HCT116 (cell line): ENCODE results near the gene MOCS2. TPM values are rescaled to one million over a fixed set of nuclear protein-coding genes. Genes with fewer than 3 reads are reported as not detected.

ENCODE experiments used
- ATAC-seq: fragments of 200-7000 bp; cut with Tn5 transposase; 2 replicates; pipeline ENCODE4 v1.9.1; 2020; ENCODE audit warnings: mild to moderate bottlenecking, moderate library complexity
- BruUV-seq: library from RNA; stranded (reverse); fragments of 400-500 nt; replicated peaks from 2 replicates; lab custom pipeline; 2021; lab: Mats Ljungman, UMichigan
- CTCF ChIA-PET: fragments of 300-600 bp; sonication (Branson Sonifier 250); formaldehyde crosslinking; loops from one replicate; lab custom pipeline; 2021; ENCODE audit warnings: antibody characterized with exemption; lab: Charles Lee
- POLR2A ChIA-PET: fragments of 300-600, 350-600 bp; sonication (Branson Sonifier 250); formaldehyde crosslinking; loops from one replicate; lab custom pipeline; 2021; ENCODE audit warnings: antibody characterized with exemption; lab: Charles Lee
- RAD21 ChIA-PET, 2 experiments: fragments of 300-600 bp; sonication (Branson Sonifier 250); formaldehyde crosslinking; loops; one replicate each; lab custom pipeline; 2023; ENCODE audit warnings: low total read pairs in 2 of 2; ENCODE audit not compliant: uncharacterized antibody in 2 of 2, unreplicated experiment in 2 of 2, low non-redundant PET in 1 of 2; lab: Charles Lee
- DNase-seq: peaks from one replicate; pipeline ENCODE4 v3.0.0-alpha.2; 2010; ENCODE audit warnings: low read depth, low spot score
- H2AFZ ChIP-seq: fragments of 200-600 bp; shearing (Covaris generic), sonication (generic); 2 replicates; pipeline ENCODE4 v1.6.1; 2017; ENCODE audit warnings: low read depth, mixed run types, mixed read lengths, antibody characterized with exemption, low read length; ENCODE audit not compliant: poor library complexity, severe bottlenecking
- H3K27ac ChIP-seq: 2 replicates; pipeline ENCODE4 v1.5.1; 2012; ENCODE audit warnings: low read depth, low read length
- H3K27me3 ChIP-seq: fragments of 200-600 bp; sonication (generic); 2 replicates; pipeline ENCODE4 v1.6.1; 2016; ENCODE audit warnings: mixed run types, low read length, mixed read lengths; ENCODE audit not compliant: insufficient read depth
- H3K36me3 ChIP-seq, 2 experiments: fragments of 200-500 bp in 1 of 2; fragments of 200-600 bp in 1 of 2; sonication (Bioruptor generic) in 1 of 2; sonication (generic) in 1 of 2; 2 replicates each; pipeline versions ENCODE4 v1.5.1 to v1.6.1; 2014 to 2016; ENCODE audit warnings: low read length in 2 of 2, inconsistent platforms in 1 of 2, mixed read lengths in 1 of 2, mixed run types in 1 of 2; ENCODE audit not compliant: insufficient read depth in 2 of 2, control insufficient read depth in 1 of 2
- H3K4me1 ChIP-seq, 2 experiments: fragments of 200-600 bp in 1 of 2; sonication (generic) in 1 of 2; 2 replicates each; pipeline versions ENCODE4 v1.5.1 to v1.6.1; 2012 to 2017; ENCODE audit warnings: low read length in 2 of 2, inconsistent platforms in 1 of 2, mild to moderate bottlenecking in 1 of 2, mixed read lengths in 1 of 2, mixed run types in 1 of 2, moderate library complexity in 1 of 2; ENCODE audit not compliant: insufficient read depth in 2 of 2, control insufficient read depth in 1 of 2
- H3K4me2 ChIP-seq: fragments of 200-600 bp; sonication (generic); 2 replicates; pipeline ENCODE4 v1.6.1; 2017; ENCODE audit warnings: mixed run types, low read length, mixed read lengths
- H3K4me3 ChIP-seq, 2 experiments: fragments of 200-600 bp in 1 of 2; sonication (generic) in 1 of 2; replicated peaks in 1 of 2; 2 replicates each; pipeline ENCODE4 v1.5.1; 2011 to 2016; ENCODE audit warnings: low read length in 2 of 2, control low read depth in 1 of 2, low read depth in 1 of 2, mild to moderate bottlenecking in 1 of 2, mixed read lengths in 1 of 2, mixed run types in 1 of 2
- H3K79me2 ChIP-seq: fragments of 200-600 bp; sonication (generic); 2 replicates; pipeline ENCODE4 v1.6.1; 2017; ENCODE audit warnings: mild to moderate bottlenecking, mixed run types, low read length, moderate library complexity, mixed read lengths; ENCODE audit not compliant: insufficient read depth
- H3K9ac ChIP-seq: fragments of 200-600 bp; sonication (generic); 2 replicates; pipeline ENCODE4 v1.6.1; 2016; ENCODE audit warnings: low read length, mixed read lengths
- H3K9me2 ChIP-seq: fragments of 200-600 bp; sonication (generic), shearing (Covaris generic); 2 replicates; pipeline ENCODE4 v1.6.1; 2017; ENCODE audit warnings: mixed run types, mild to moderate bottlenecking, moderate library complexity; ENCODE audit not compliant: insufficient read depth
- H3K9me3 ChIP-seq, 2 experiments: fragments of 200-500 bp in 1 of 2; fragments of 200-600 bp in 1 of 2; sonication (Bioruptor generic) in 1 of 2; sonication (generic) in 1 of 2; 2 replicates each; pipeline ENCODE4 v1.6.1; 2014 to 2017; ENCODE audit warnings: low read length in 2 of 2, mixed read lengths in 2 of 2, inconsistent platforms in 1 of 2, low read depth in 1 of 2, mild to moderate bottlenecking in 1 of 2, mixed run types in 1 of 2, moderate library complexity in 1 of 2; ENCODE audit not compliant: control insufficient read depth in 1 of 2, insufficient read depth in 1 of 2
- H4K20me1 ChIP-seq: fragments of 200-600 bp; sonication (generic), shearing (Covaris generic); 2 replicates; pipeline ENCODE4 v1.6.1; 2017; ENCODE audit warnings: mixed run types, mild to moderate bottlenecking, moderate library complexity; ENCODE audit not compliant: insufficient read depth
- ATF3 ChIP-seq: IDR thresholded peaks from 2 replicates; pipeline ENCODE4 v1.6.1; 2012
- CEBPB ChIP-seq: IDR thresholded peaks from 2 replicates; pipeline ENCODE4 v1.6.1; 2012; ENCODE audit warnings: low read depth
- EGR1 ChIP-seq: IDR thresholded peaks from 2 replicates; pipeline ENCODE4 v1.6.1; 2012; ENCODE audit warnings: low read depth
- ELF1 ChIP-seq: IDR thresholded peaks from 2 replicates; pipeline ENCODE4 v1.6.1; 2012; ENCODE audit warnings: low read depth, borderline replicate concordance
- EZH2 ChIP-seq: fragments of 200-600 bp; sonication (generic); IDR thresholded peaks from 2 replicates; pipeline ENCODE4 v1.6.1; 2017; ENCODE audit warnings: antibody characterized with exemption, mixed run types
- EZH2phosphoT487 ChIP-seq: fragments of 200-600 bp; IDR thresholded peaks from 2 replicates; pipeline ENCODE4 v1.6.1; 2018; ENCODE audit warnings: antibody characterized with exemption, borderline replicate concordance
- FOSL1 ChIP-seq: IDR thresholded peaks from 2 replicates; pipeline ENCODE4 v1.6.1; 2012; ENCODE audit warnings: low read depth
- MAX ChIP-seq: IDR thresholded peaks from 2 replicates; pipeline ENCODE4 v1.6.1; 2012
- POLR2A ChIP-seq: IDR thresholded peaks from 2 replicates; pipeline ENCODE4 v1.7.0; 2011; ENCODE audit warnings: borderline replicate concordance; ENCODE audit not compliant: insufficient read depth, insufficient read length; ENCODE audit errors: extremely low read depth
- POLR2AphosphoS5 ChIP-seq: IDR thresholded peaks from 2 replicates; pipeline ENCODE4 v1.6.1; 2011; ENCODE audit warnings: mild to moderate bottlenecking, low read depth, low read length, moderate library complexity
- RAD21 ChIP-seq: IDR thresholded peaks from 2 replicates; pipeline ENCODE4 v1.6.1; 2012; ENCODE audit warnings: low read depth, mild to moderate bottlenecking
- REST ChIP-seq: IDR thresholded peaks from 2 replicates; pipeline ENCODE4 v1.6.1; 2012; ENCODE audit warnings: low read depth
- SIN3A ChIP-seq: IDR thresholded peaks from 2 replicates; pipeline ENCODE4 v1.6.1; 2012; ENCODE audit warnings: low read depth
- SP1 ChIP-seq: IDR thresholded peaks from 2 replicates; pipeline ENCODE4 v1.6.1; 2012; ENCODE audit warnings: low read depth
- SRF ChIP-seq: IDR thresholded peaks from 2 replicates; pipeline ENCODE4 v1.6.1; 2012; ENCODE audit warnings: low read depth
- YY1 ChIP-seq: IDR thresholded peaks from 2 replicates; pipeline ENCODE4 v1.6.1; 2011; ENCODE audit warnings: low read length, low read depth, moderate library complexity, mild to moderate bottlenecking; ENCODE audit not compliant: insufficient replicate concordance; ENCODE audit errors: extremely low read depth
- ZNF274 ChIP-seq: fragments of 200-500 bp; sonication (Bioruptor generic); IDR thresholded peaks from 2 replicates; pipeline ENCODE4 v1.6.1; 2014; ENCODE audit warnings: mild to moderate bottlenecking, low read depth, low read length, inconsistent platforms
- intact Hi-C: fragments of 100-400 bp; cut with micrococcal nuclease; formaldehyde crosslinking; loops from 2 replicates; pipeline ENCODE4 v1.10.0; 2022
- total RNA-seq: library from RNA; stranded (reverse); gene quantifications from one replicate; pipeline ENCODE4 v1.2.1, GENCODE V29; 2021; ENCODE audit not compliant: unreplicated experiment

Gene MOCS2
- total RNA-seq, 1 experiment from 2014 or later: 34.0 TPM

GRCh38 chr5:53100606-53101005, 9.0 kb downstream of the MOCS2 start:
- ATAC-seq: no peak
- no peak overlapping the region for H3K4me2 ChIP-seq
- H3K9ac ChIP-seq: no peak overlapping the region
- H3K9me2 ChIP-seq: no peaks in the 10 kb centered on the region
- ChIA-PET CTCF (no interaction called here), POLR2A (interaction anchor here (1.4 kb wide), 1 partner anchor 9 kb away, joined by 4 read pairs; the partner anchor contains the start of gene MOCS2), RAD21 (no interaction called here)
- H3K9me3 ChIP-seq: no peaks in the 10 kb centered on the region
- no peak overlapping the region for H3K27ac ChIP-seq
- no peak overlapping the region for H3K4me3 ChIP-seq
- no peaks in the 10 kb centered on the region for H3K4me1 ChIP-seq
- H4K20me1 ChIP-seq: no peaks in the 10 kb centered on the region
- H3K27me3 ChIP-seq: no peaks in the 10 kb centered on the region
- BruUV-seq: no TSS peak
- H2AFZ ChIP-seq: no peak overlapping the region
- no peaks in the 10 kb centered on the region for H3K79me2 ChIP-seq
- intact Hi-C loops: no loop called here
- peaks cover 22 to 34% of the 10 kb centered on the region in 2 experiments; a peak in 3 of 4 replicates for H3K36me3 ChIP-seq
- DNase-seq: no peak
- no peak for TF ChIP-seq EGR1

GRCh38 chr5:53099546-53099945, 10.0 kb downstream of the MOCS2 start:
- no peaks in the 10 kb centered on the region for H3K9me2 ChIP-seq
- ChIA-PET CTCF (interaction anchor here (0.7 to 7.4 kb wide), 3 partner anchors 108 to 151 kb away, joined by 3 to 83 read pairs (median 3); no protein-coding TSS in a partner anchor), RAD21 (no interaction called here), POLR2A (no interaction called here)
- H2AFZ ChIP-seq: no peak overlapping the region
- H3K4me2 ChIP-seq: no peak overlapping the region
- no peaks in the 10 kb centered on the region for H3K27me3 ChIP-seq
- H3K4me3 ChIP-seq: no peak overlapping the region
- BruUV-seq: no TSS peak
- H3K9me3 ChIP-seq: no peaks in the 10 kb centered on the region
- H3K9ac ChIP-seq: no peak overlapping the region
- peaks cover 22 to 34% of the 10 kb centered on the region in 2 experiments; a peak in 3 of 4 replicates for H3K36me3 ChIP-seq
- intact Hi-C loops: no loop called here
- no peak overlapping the region for H3K27ac ChIP-seq
- DNase-seq (no peak), ATAC-seq (no peak)
- H4K20me1 ChIP-seq: no peaks in the 10 kb centered on the region
- no peaks in the 10 kb centered on the region for H3K79me2 ChIP-seq
- no peaks in the 10 kb centered on the region for H3K4me1 ChIP-seq
- TF ChIP-seq SIN3A: no peak
- no peak for TF ChIP-seq EGR1
- no peak for TF ChIP-seq CEBPB
- TF ChIP-seq POLR2AphosphoS5: no peak
- no peak for TF ChIP-seq ELF1
- TF ChIP-seq FOSL1: no peak
- TF ChIP-seq YY1: no peak
- TF ChIP-seq EZH2phosphoT487: no peak
- TF ChIP-seq POLR2A: no peak
- no peak for TF ChIP-seq MAX
- TF ChIP-seq EZH2: no peak
- TF ChIP-seq SP1: no peak
- TF ChIP-seq ZNF274: no peak
- no peak for TF ChIP-seq SRF
- TF ChIP-seq REST: no peak
- no peak for TF ChIP-seq RAD21
- TF ChIP-seq ATF3: no peak
